IgD-negative memory B cell (primary cell): Measurements from ENCODE around the gene KLF4. TPM values are rescaled to one million over a fixed set of nuclear protein-coding genes. Genes with fewer than 3 reads are reported as not detected.
"Not testable (repeated sequence)": the region's sequence is repeated elsewhere in the genome, so short reads cannot be mapped to it uniquely, and the experiment has no call there.

ENCODE experiments used
- H3K27ac Mint-ChIP-seq, 3 donors: one replicate each; pipeline ENCODE4 v1.8.0; 2020 to 2022; ENCODE audit warnings: mild to moderate bottlenecking in 3 of 3, mixed read lengths in 3 of 3, moderate library complexity in 1 of 3
- H3K27me3 Mint-ChIP-seq: one replicate; pipeline ENCODE4 v1.8.0; 2021; ENCODE audit warnings: mixed read lengths
- H3K36me3 Mint-ChIP-seq: one replicate; pipeline ENCODE4 v1.8.0; 2020; ENCODE audit warnings: mild to moderate bottlenecking, mixed read lengths
- H3K4me1 Mint-ChIP-seq, 3 donors: one replicate each; pipeline ENCODE4 v1.8.0; 2020 to 2022; ENCODE audit warnings: mixed read lengths in 3 of 3, mild to moderate bottlenecking in 1 of 3
- H3K4me3 Mint-ChIP-seq, 4 donors: one replicate each; pipeline ENCODE4 v1.8.0; 2020 to 2022; ENCODE audit warnings: mild to moderate bottlenecking in 4 of 4, mixed read lengths in 4 of 4, moderate library complexity in 3 of 4
- H3K9me3 Mint-ChIP-seq, 3 donors: one replicate each; pipeline ENCODE4 v1.8.0; 2020 to 2021; ENCODE audit warnings: mixed read lengths in 3 of 3, mild to moderate bottlenecking in 1 of 3
- polyA plus RNA-seq: library from polyadenylated mRNA; unstranded; fragments of 300-500 nt; fragmentation: Illumina TruSeq; gene quantifications from one replicate; pipeline ENCODE4 v1.2.3, GENCODE V29; 2021

Gene KLF4
- polyA plus RNA-seq, result 0.13 TPM

- Mint-ChIP-seq H3K9me3 (peaks cover 0 to 9% (median 0%) of the 10 kb centered on the region in 3 donors), H3K4me1 (peaks cover 4 to 10% (median 4%) of the 10 kb centered on the region in 3 donors), H3K36me3 (no peaks in the 10 kb centered on the region), H3K27ac (peak within 1 kb of the TSS; percentile 78 to 92 (median 82)), H3K4me3 (peak within 1 kb of the TSS; percentile 76 to 88 (median 81)), H3K27me3 (peaks cover 44% of the 10 kb centered on the region)
Measured at GRCh38 chr9:107489687-107490605, at the start of gene KLF4. Gene KLF4 (minus strand): TSS chr9:107489769. CDS start chr9:107489172, 597 bp downstream.

GRCh38 chr9:107536462-107536861 lies 46.9 kb upstream of the KLF4 start:
- Mint-ChIP-seq H3K36me3 (no peaks in the 10 kb centered on the region), H3K27ac (no peak overlapping the region), H3K9me3 (no peaks in the 10 kb centered on the region), H3K27me3 (peaks cover 3% of the 10 kb centered on the region), H3K4me1 (no peaks in the 10 kb centered on the region), H3K4me3 (no peak overlapping the region)

GRCh38 chr9:107534510-107535078 lies 45.0 kb upstream of the KLF4 start:
- Mint-ChIP-seq H3K27ac (no peak overlapping the region), H3K4me3 (peak overlapping the region in 1 of 4 donors; percentile 65)

GRCh38 chr9:107530679-107531078 lies 41.1 kb upstream of the KLF4 start:
- Mint-ChIP-seq H3K9me3 (no peaks in the 10 kb centered on the region), H3K27ac (no peak overlapping the region), H3K4me3 (no peak overlapping the region), H3K27me3 (no peaks in the 10 kb centered on the region), H3K36me3 (no peaks in the 10 kb centered on the region), H3K4me1 (peaks cover 0 to 2% (median 0%) of the 10 kb centered on the region in 3 donors)

More at GRCh38 chr9:107534510-107535078, 45.0 kb upstream of the KLF4 start:
- no peaks in the 10 kb centered on the region for H3K9me3 Mint-ChIP-seq
- H3K4me1 Mint-ChIP-seq, result peaks cover 0 to 2% (median 0%) of the 10 kb centered on the region in 3 donors
- no peaks in the 10 kb centered on the region for H3K36me3 Mint-ChIP-seq
- peaks cover 3% of the 10 kb centered on the region for H3K27me3 Mint-ChIP-seq

GRCh38 chr9:107528686-107529085 lies 39.1 kb upstream of the KLF4 start:
- Mint-ChIP-seq H3K4me3 (no peak overlapping the region), H3K36me3 (no peaks in the 10 kb centered on the region), H3K9me3 (no peaks in the 10 kb centered on the region), H3K4me1 (peaks cover 0 to 2% (median 0%) of the 10 kb centered on the region in 3 donors), H3K27me3 (no peaks in the 10 kb centered on the region), H3K27ac (no peak overlapping the region)

GRCh38 chr9:107523539-107523938 lies 34.0 kb upstream of the KLF4 start:
- Mint-ChIP-seq H3K4me3 (no peak overlapping the region), H3K9me3 (peaks cover 0 to 4% (median 2%) of the 10 kb centered on the region in 3 donors), H3K4me1 (no peaks in the 10 kb centered on the region), H3K36me3 (no peaks in the 10 kb centered on the region), H3K27ac (no peak overlapping the region), H3K27me3 (no peaks in the 10 kb centered on the region)

- Mint-ChIP-seq H3K27me3 (no peaks in the 10 kb centered on the region), H3K36me3 (no peaks in the 10 kb centered on the region), H3K4me3 (no peak overlapping the region), H3K9me3 (peaks cover 0 to 4% (median 3%) of the 10 kb centered on the region in 3 donors), H3K27ac (no peak overlapping the region), H3K4me1 (no peaks in the 10 kb centered on the region)
Measured at GRCh38 chr9:107520186-107520585, 30.6 kb upstream of the KLF4 start.

- Mint-ChIP-seq H3K4me1 (no peaks in the 10 kb centered on the region), H3K27me3 (no peaks in the 10 kb centered on the region), H3K36me3 (no peaks in the 10 kb centered on the region), H3K27ac (no peak overlapping the region), H3K4me3 (no peak overlapping the region), H3K9me3 (peaks cover 0 to 4% (median 3%) of the 10 kb centered on the region in 3 donors)
Measured at GRCh38 chr9:107518037-107518807, 28.7 kb upstream of the KLF4 start.

GRCh38 chr9:107513464-107514100 lies 24.0 kb upstream of the KLF4 start:
- Mint-ChIP-seq H3K36me3 (no peaks in the 10 kb centered on the region), H3K9me3 (peaks cover 0 to 1% (median 0%) of the 10 kb centered on the region in 3 donors), H3K4me3 (no peak overlapping the region), H3K27ac (no peak overlapping the region), H3K4me1 (no peaks in the 10 kb centered on the region), H3K27me3 (no peaks in the 10 kb centered on the region)

- no peaks in the 10 kb centered on the region for H3K9me3 Mint-ChIP-seq
- H3K27ac Mint-ChIP-seq, result no peak overlapping the region
- H3K36me3 Mint-ChIP-seq, result no peaks in the 10 kb centered on the region
- no peaks in the 10 kb centered on the region for H3K4me1 Mint-ChIP-seq
- no peak overlapping the region for H3K4me3 Mint-ChIP-seq
- H3K27me3 Mint-ChIP-seq, result peaks cover 2% of the 10 kb centered on the region
Measured at GRCh38 chr9:107504585-107505455, 15.3 kb upstream of the KLF4 start.

- Mint-ChIP-seq H3K36me3 (no peaks in the 10 kb centered on the region), H3K4me3 (no peak overlapping the region), H3K27ac (no peak overlapping the region), H3K27me3 (peaks cover 2% of the 10 kb centered on the region), H3K9me3 (no peaks in the 10 kb centered on the region), H3K4me1 (no peaks in the 10 kb centered on the region)
Measured at GRCh38 chr9:107502464-107502863, 12.9 kb upstream of the KLF4 start.

GRCh38 chr9:107500421-107501200 lies 11.0 kb upstream of the KLF4 start:
- not testable (repeated sequence) for H3K4me1 Mint-ChIP-seq, H3K27ac Mint-ChIP-seq, H3K4me3 Mint-ChIP-seq, H3K36me3 Mint-ChIP-seq, H3K9me3 Mint-ChIP-seq, H3K27me3 Mint-ChIP-seq

- Mint-ChIP-seq H3K4me3 (no peak overlapping the region), H3K9me3 (peaks cover 0 to 4% (median 0%) of the 10 kb centered on the region in 3 donors), H3K4me1 (peaks cover 0 to 3% (median 2%) of the 10 kb centered on the region in 3 donors), H3K36me3 (no peaks in the 10 kb centered on the region), H3K27me3 (peaks cover 13% of the 10 kb centered on the region), H3K27ac (no peak overlapping the region)
Measured at GRCh38 chr9:107496976-107497375, 7.4 kb upstream of the KLF4 start.
